Fibroblast of villous mesenchyme (primary cell): ENCODE measurements around the gene AMD1. TPM values are rescaled to one million over a fixed set of nuclear protein-coding genes. Genes with fewer than 3 reads are reported as not detected.
A peak's percentile ranks its signal among the peaks of the same experiment; 100 is the strongest.

Experiments
- DNase-seq: peaks from one replicate; pipeline ENCODE4 v3.0.0-alpha.2; 2010; ENCODE audit warnings: low read depth
- H3K4me3 ChIP-seq: 2 replicates; pipeline ENCODE4 v1.5.1; 2011; ENCODE audit warnings: low read depth, mild to moderate bottlenecking, low read length
- small RNA-seq: library from RNA; depleted of rRNA; stranded (forward); fragments of <200 nt; gene quantifications from one replicate; pipeline ENCODE3, GENCODE V24; 2012
- total RNA-seq: library from RNA; depleted of rRNA; stranded (reverse); fragments of >200 nt; gene quantifications from 2 replicates; pipeline ENCODE4 v1.2.3, GENCODE V29; 2012
- TF ChIP-seq, protein P1 (sequence below): IDR thresholded peaks from 2 replicates; pipeline ENCODE4 v1.5.1; 2012; ENCODE audit warnings: low read depth, mild to moderate bottlenecking, low read length; ENCODE audit not compliant: insufficient read depth

The AMD1 gene
- total RNA-seq, 1 donor, result 123 TPM

DNA sequence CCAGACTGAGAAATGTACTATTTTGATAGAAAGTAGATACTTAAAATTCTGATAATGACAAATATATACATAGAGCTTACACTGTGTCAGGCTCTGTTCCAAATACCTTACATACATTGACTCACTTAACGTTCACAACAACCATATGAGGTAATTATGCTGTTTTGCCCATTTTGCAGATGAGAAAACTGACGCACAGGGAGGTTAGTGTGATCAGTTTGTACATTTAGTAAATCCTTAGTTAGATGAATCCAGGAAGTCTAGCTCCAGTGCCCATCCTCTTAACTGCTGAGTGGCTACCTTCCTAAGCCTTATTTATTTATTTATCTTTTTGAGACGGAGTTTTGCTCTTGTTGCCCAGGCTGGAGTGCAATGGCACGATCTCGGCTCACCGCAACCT is 60.6 kb downstream of the AMD1 start:
- H3K4me3 ChIP-seq, result no peak overlapping the region
- no peak for DNase-seq
- TF ChIP-seq, protein P1, sequence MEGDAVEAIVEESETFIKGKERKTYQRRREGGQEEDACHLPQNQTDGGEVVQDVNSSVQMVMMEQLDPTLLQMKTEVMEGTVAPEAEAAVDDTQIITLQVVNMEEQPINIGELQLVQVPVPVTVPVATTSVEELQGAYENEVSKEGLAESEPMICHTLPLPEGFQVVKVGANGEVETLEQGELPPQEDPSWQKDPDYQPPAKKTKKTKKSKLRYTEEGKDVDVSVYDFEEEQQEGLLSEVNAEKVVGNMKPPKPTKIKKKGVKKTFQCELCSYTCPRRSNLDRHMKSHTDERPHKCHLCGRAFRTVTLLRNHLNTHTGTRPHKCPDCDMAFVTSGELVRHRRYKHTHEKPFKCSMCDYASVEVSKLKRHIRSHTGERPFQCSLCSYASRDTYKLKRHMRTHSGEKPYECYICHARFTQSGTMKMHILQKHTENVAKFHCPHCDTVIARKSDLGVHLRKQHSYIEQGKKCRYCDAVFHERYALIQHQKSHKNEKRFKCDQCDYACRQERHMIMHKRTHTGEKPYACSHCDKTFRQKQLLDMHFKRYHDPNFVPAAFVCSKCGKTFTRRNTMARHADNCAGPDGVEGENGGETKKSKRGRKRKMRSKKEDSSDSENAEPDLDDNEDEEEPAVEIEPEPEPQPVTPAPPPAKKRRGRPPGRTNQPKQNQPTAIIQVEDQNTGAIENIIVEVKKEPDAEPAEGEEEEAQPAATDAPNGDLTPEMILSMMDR, result no peak

DNA sequence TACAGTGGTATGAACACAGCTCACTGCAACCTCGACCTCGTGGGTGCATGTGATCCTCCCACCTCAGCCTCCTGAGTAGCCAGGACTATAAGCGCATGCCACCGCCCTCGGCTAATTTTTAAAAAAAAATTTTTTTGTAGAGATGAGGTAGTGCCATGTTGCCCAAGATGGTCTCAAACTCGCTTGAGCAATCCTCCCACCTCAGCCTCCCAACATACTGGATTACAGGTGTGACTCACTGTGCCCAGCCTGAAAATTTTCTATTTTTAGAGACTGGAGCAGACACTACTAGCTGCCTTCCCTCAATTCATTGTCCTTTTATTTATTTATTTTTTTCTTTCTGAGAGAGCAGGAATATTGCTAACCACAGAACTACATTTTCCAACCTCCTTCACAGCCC is 63.6 kb downstream of the AMD1 start:
- TF ChIP-seq, protein P1, result no peak
- DNase-seq, result no peak
- no peak overlapping the region for H3K4me3 ChIP-seq

DNA sequence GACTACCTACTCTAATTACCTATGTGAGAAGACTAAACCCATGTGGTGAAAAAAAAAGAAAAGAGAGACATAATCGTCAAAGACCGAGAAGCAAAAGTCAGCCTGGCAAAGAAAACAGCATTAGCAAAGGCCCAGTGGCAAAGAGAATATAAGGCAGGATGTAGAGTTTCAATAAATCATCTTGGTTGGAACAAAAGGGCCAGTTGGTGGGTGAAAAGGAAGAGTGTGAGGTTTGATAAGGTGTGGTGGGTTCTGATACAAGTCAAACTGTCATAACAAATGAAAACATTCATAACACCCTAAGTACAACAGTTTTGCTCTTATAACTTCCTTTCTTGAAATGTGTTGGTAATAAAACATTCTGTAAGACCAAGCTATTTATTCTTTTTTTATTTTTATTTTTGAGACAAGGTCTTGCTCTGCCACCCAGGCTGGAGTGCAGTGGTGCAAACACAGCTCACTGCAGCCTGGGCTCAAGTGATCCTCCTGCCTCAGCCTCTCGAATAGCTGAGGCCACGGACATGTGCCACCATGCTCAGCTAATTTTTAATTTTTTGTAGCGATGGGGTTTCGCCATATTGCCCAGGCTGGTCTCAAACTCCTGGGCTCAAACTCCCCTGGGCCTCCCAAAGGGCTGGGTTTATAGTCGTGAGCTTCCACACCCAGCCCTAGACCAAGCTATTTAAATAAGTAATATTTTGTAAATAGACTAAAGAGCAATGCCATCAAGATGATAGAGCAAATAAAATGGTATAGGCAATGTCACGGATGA is 65.0 kb downstream of the AMD1 start:
- no peak overlapping the region for H3K4me3 ChIP-seq
- no peak for DNase-seq
- TF ChIP-seq, protein P1, result no peak

DNA sequence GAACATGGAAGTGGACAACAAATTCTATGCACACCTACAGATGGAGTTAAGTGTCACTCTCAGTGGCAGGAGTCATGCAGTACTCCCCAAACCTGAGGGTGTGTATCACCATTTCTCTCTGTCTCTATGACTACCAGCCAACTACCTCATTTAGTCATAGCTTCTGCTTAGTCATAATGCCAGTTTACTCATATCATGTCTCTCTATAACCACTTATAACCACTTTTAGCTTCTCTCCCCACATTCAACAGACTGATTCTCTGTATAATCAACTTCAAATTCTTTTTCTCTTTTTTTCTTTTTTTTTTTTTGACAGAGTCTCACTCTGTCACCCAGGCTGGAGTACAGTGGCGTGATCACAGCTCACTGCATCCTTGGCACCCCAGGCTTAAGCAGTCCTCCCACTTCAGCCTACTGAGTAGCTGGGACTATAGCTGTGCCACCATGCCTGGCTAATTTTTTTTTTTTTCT is 70.1 kb downstream of the AMD1 start:
- TF ChIP-seq, protein P1, result no peak
- no peak overlapping the region for H3K4me3 ChIP-seq

More for the DNA sequence above, 70.1 kb downstream of the AMD1 start:
- peak; percentile 32 for DNase-seq

Small RNA genes lying within 50 kb of the gene (small RNA-seq; reads per million reads assigned to genes)
- gene RNU6-1115P, result not detected
- 0.85 reads per million for gene SNORA40C

Other genes starting within 250 kb of the AMD1 start
- 9.9 and 10.3 TPM in 2 replicates for gene CDK19, start 59.3 kb upstream of the AMD1 start, total RNA-seq
- gene GTF3C6, start 83.9 kb downstream of the AMD1 start, total RNA-seq, result 47.4 and 65.2 TPM in 2 replicates
- gene RPF2, start 107.3 kb downstream of the AMD1 start, total RNA-seq, result 21.3 and 34.5 TPM in 2 replicates
- gene SLC16A10, start 212.7 kb downstream of the AMD1 start, total RNA-seq, result not detected in 2 replicates